ENCODE results near the gene PLAU. TPM values are rescaled to one million over a fixed set of nuclear protein-coding genes. Genes with fewer than 3 reads are reported as not detected.
A peak's percentile ranks its signal among the peaks of the same experiment; 100 is the strongest.

Gene PLAU
- total RNA-seq, 1 donor from 2014 or later, result 90.2 TPM

- no peaks in the 10 kb centered on the region for H3K36me3 ChIP-seq (ENCODE audit: insufficient read depth, low read length)
- no peaks in the 10 kb centered on the region for H3K36me3 Mint-ChIP-seq (ENCODE audit: low read depth, unreplicated experiment)
- H3K4me1 ChIP-seq (ENCODE audit: insufficient read depth, low read length), result peaks cover 33% of the 10 kb centered on the region
- no peaks in the 10 kb centered on the region for H3K9me3 ChIP-seq (ENCODE audit: insufficient read depth, low read depth, low read length)
- H3K27ac ChIP-seq (ENCODE audit: low read depth, low read length), result peak overlapping the region; percentile 40
- no peak overlapping the region for H3K4me3 Mint-ChIP-seq (ENCODE audit: unreplicated experiment)
- H3K27me3 ChIP-seq (ENCODE audit: insufficient read depth, low read length), result no peaks in the 10 kb centered on the region
- TF ChIP-seq CTCF (IDR thresholded peaks at IDR 0.05; ENCODE audit: insufficient read depth, low read depth, low read length) (no peak), EZH2 (IDR thresholded peaks at IDR 0.05; ENCODE audit: insufficient read depth, low read length) (no peak)
- no peak overlapping the region for H3K4me3 ChIP-seq (ENCODE audit: insufficient read depth, low read depth, low read length)
- H4K20me1 ChIP-seq (ENCODE audit: insufficient read depth, low read length), result no peaks in the 10 kb centered on the region
- no peak overlapping the region for H2AFZ ChIP-seq (ENCODE audit: low read depth, low read length)
- H3K9ac ChIP-seq (ENCODE audit: low read length), result peak overlapping the region; percentile 4
- peak overlapping the region; percentile 78 for H3K4me2 ChIP-seq (ENCODE audit: low read length)
- peaks cover 26% of the 10 kb centered on the region for H3K4me1 Mint-ChIP-seq (ENCODE audit: low read depth, unreplicated experiment)
- FAIRE-seq, result no peak
- no peak for DNase-seq (ENCODE audit: low read depth)
- no peaks in the 10 kb centered on the region for H3K9me3 Mint-ChIP-seq (ENCODE audit: unreplicated experiment)
- peak overlapping the region; percentile 96 for H3K27ac Mint-ChIP-seq (ENCODE audit: unreplicated experiment)
- no peaks in the 10 kb centered on the region for H3K27me3 Mint-ChIP-seq (ENCODE audit: low read depth, unreplicated experiment)
- H3K79me2 ChIP-seq (ENCODE audit: insufficient read depth, low read length), result no peaks in the 10 kb centered on the region
These were observed 56.1 kb downstream of the PLAU start for GRCh38 chr10:73967022-73967429.

Other genes with a start within 250 kb of the PLAU start
- gene AGAP5, start 213.0 kb upstream of the PLAU start, total RNA-seq, result 3.4 and 5.1 TPM in 2 replicates
- gene SEC24C, start 166.8 kb upstream of the PLAU start, total RNA-seq, result 96.1 and 99.0 TPM in 2 replicates
- gene CHCHD1, start 129.1 kb upstream of the PLAU start, total RNA-seq, result 24.0 and 25.3 TPM in 2 replicates
- 70.2 and 70.7 TPM in 2 replicates for gene ZSWIM8, start 125.5 kb upstream of the PLAU start, total RNA-seq
- gene NDST2, start 99.5 kb upstream of the PLAU start, total RNA-seq, result 16.2 and 21.5 TPM in 2 replicates
- 16.6 and 19.8 TPM in 2 replicates for gene CAMK2G, start 36.6 kb upstream of the PLAU start, total RNA-seq
- 469 and 474 TPM in 2 replicates for gene VCL, start 87.0 kb downstream of the PLAU start, total RNA-seq
- 45.9 and 50.0 TPM in 2 replicates for gene AP3M1, start 239.7 kb downstream of the PLAU start, total RNA-seq
- gene ADK, start 240.1 kb downstream of the PLAU start, total RNA-seq, result 58.3 and 62.0 TPM in 2 replicates